BE2C (cell line): ENCODE data around the gene CHCHD3.

Experiments used
- DNase-seq: peaks from one replicate; pipeline ENCODE4 v3.0.0-alpha.2; 2020
- H3K27me3 ChIP-seq: fragments of 250-450 bp; sonication (Bioruptor Pico); 2 replicates; pipeline ENCODE4 v1.5.1; 2020; ENCODE audit warnings: mild to moderate bottlenecking
- H3K36me3 ChIP-seq: fragments of 250-450 bp; sonication (Bioruptor Pico); 2 replicates; pipeline ENCODE4 v1.5.1; 2020; ENCODE audit warnings: mild to moderate bottlenecking
- H3K4me1 ChIP-seq: fragments of 250-450 bp; sonication (Bioruptor Pico); 2 replicates; pipeline ENCODE4 v1.5.1; 2020
- H3K4me3 ChIP-seq: 2 replicates; pipeline ENCODE4 v1.5.1; 2011; ENCODE audit warnings: low read depth, low read length
- H3K9me3 ChIP-seq: fragments of 250-450 bp; sonication (Bioruptor Pico); 2 replicates; pipeline ENCODE4 v1.5.1; 2020
- TF ChIP-seq, protein P1 (sequence below): IDR thresholded peaks from 2 replicates; pipeline ENCODE4 v1.5.1; 2012; ENCODE audit warnings: mild to moderate bottlenecking, low read depth, low read length

Gene CHCHD3

DNA sequence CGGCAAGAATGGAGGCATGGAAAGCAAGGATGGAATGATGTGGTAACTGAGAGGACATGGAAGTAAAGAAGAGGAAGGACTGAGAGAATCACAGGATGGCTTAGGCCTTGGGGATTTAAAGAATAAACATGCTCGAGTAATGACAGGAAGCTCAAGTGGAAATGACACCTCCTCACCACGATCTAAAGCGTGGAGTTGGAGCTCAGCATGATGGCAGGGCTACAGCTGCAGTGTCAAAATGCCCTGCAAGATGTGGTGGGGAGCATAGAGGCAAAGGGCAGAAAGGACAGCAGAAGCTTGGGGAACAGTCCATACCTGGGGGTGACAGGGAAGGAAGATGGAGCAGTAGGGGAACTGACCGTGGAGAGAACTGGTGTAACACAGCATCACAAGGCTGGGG, 276.1 kb downstream of the CHCHD3 start:
- Histone ChIP-seq H3K27me3 (no peaks in the 10 kb centered on the region), H3K36me3 (no peaks in the 10 kb centered on the region), H3K9me3 (no peaks in the 10 kb centered on the region), H3K4me1 (peaks cover 6% of the 10 kb centered on the region; the same call in 1 of the 2 replicates), H3K4me3 (no peak overlapping the region)
- no peak for DNase-seq
- TF ChIP-seq, protein P1, sequence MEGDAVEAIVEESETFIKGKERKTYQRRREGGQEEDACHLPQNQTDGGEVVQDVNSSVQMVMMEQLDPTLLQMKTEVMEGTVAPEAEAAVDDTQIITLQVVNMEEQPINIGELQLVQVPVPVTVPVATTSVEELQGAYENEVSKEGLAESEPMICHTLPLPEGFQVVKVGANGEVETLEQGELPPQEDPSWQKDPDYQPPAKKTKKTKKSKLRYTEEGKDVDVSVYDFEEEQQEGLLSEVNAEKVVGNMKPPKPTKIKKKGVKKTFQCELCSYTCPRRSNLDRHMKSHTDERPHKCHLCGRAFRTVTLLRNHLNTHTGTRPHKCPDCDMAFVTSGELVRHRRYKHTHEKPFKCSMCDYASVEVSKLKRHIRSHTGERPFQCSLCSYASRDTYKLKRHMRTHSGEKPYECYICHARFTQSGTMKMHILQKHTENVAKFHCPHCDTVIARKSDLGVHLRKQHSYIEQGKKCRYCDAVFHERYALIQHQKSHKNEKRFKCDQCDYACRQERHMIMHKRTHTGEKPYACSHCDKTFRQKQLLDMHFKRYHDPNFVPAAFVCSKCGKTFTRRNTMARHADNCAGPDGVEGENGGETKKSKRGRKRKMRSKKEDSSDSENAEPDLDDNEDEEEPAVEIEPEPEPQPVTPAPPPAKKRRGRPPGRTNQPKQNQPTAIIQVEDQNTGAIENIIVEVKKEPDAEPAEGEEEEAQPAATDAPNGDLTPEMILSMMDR = no peak

DNA sequence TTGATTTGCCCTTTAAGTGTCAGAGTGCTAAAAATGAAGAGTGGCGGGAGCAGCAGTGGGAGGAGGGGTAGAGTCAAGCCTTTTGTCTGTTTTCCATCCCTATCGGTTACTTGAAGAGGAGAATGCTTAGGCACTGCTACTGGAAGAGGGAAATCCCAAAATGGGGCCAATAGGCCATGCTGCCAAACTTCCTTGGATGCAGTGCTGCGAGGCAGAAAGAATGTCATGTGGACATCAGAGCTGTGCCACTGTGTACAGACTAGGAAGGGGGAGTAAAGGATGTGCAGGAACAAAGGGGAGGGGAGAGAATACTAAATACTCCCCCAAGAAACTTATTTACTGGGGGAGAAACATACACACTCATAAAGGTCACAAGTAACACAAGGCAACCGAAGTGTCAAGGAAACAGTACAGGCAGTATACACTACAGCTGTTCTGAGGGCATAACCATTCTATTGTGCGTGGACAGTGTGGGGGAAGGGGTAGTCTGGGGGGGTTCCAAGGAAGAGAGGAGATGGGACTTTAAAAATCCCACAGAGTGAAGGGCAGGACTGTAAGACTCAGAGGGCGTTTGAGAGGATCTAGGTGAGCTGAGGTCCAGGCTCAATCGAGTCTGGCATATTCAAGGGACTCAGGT, 276.9 kb downstream of the CHCHD3 start:
- peaks cover 6% of the 10 kb centered on the region; the same call in 1 of the 2 replicates for H3K4me1 ChIP-seq
- no peaks in the 10 kb centered on the region for H3K9me3 ChIP-seq
- DNase-seq = no peak
- H3K4me3 ChIP-seq = no peak overlapping the region
- TF ChIP-seq, protein P1 = no peak
- H3K27me3 ChIP-seq = no peaks in the 10 kb centered on the region
- H3K36me3 ChIP-seq = no peaks in the 10 kb centered on the region

DNA sequence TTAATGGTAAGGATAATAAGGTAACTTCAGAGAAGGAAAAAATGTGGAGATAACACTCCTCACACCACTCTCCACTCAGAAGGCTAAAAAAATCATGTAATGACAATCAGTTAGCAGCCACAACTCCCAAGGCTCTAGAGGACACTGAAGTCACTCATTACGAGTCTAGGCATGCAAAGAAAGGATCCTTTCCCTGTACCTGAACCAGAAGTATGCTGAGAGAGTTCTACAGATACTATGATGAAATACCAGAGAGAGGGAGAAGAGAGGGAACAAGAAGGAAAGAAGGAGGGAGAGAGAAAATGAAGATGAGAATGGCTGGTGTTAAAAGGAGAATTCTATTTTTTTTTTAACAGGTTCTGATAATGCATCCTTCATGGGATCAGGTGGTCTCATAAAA, 281.4 kb downstream of the CHCHD3 start:
- Histone ChIP-seq H3K4me1 (peaks cover 18% of the 10 kb centered on the region), H3K36me3 (peaks cover 14% of the 10 kb centered on the region; the same call in 1 of the 2 replicates), H3K27me3 (no peaks in the 10 kb centered on the region), H3K9me3 (no peaks in the 10 kb centered on the region), H3K4me3 (no peak overlapping the region)
- no peak for DNase-seq
- TF ChIP-seq, protein P1 = no peak

DNA sequence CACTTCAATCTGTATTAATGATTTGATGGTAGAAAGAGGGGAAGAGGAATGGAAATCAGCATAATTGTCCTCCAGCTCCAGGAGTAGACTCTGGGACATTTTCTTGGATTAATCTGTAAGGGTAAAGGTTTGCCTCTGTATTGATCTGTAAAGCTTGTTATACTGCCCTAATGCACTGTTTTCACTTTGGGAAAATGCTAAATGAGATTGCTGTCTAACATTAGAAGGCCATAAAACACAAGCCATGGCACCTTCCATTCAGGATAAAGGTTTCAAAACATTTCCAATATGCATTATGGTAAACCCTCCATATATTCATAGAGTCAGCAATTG, 282.8 kb downstream of the CHCHD3 start:
- no peak for DNase-seq
- TF ChIP-seq, protein P1 = no peak
- Histone ChIP-seq H3K4me1 (peaks cover 18% of the 10 kb centered on the region), H3K4me3 (no peak overlapping the region), H3K9me3 (no peaks in the 10 kb centered on the region), H3K36me3 (peaks cover 20% of the 10 kb centered on the region), H3K27me3 (no peaks in the 10 kb centered on the region)

DNA sequence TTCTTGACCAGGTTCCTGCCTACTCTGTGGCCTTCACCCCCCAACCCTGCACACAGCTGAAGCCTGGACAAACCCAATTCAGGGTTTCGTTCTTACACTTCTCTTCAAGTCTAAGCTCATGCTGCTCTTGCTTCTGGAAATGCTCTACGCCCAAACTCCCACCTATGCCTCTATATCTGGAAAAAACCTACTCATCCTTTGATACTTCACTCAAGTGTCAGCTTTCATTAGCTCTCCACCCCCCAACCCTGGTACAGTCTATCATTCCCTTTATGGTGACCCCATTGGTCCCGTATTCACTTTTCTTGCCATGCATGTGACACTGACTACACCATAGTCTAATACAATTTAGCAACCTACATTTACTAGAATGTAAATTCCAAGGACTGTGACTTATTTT, 284.7 kb downstream of the CHCHD3 start:
- Histone ChIP-seq H3K4me3 (no peak overlapping the region), H3K36me3 (peaks cover 37% of the 10 kb centered on the region), H3K9me3 (no peaks in the 10 kb centered on the region), H3K4me1 (peaks cover 26% of the 10 kb centered on the region), H3K27me3 (no peaks in the 10 kb centered on the region)
- TF ChIP-seq, protein P1 = no peak
- no peak for DNase-seq

DNA sequence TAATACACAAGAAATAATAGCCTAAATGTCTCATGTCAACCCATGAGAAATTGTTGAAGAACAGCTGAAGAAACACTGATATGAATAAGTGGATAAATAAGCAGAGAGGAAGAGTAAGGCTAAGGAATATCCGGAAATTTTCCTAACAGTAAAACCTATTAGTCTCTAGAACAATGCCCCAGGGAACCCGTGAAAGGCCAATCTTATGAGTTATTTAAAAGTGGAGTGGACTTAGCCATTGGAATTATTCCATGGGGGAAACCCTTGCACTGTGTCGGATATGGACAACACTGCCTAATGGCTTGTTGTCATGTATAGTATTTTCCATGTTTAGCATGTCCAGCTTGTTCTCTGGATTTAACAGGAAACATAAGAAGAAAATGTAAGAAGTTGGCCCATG, 288.4 kb downstream of the CHCHD3 start:
- DNase-seq = no peak
- Histone ChIP-seq H3K27me3 (no peaks in the 10 kb centered on the region), H3K9me3 (no peaks in the 10 kb centered on the region), H3K4me1 (peaks cover 19% of the 10 kb centered on the region), H3K4me3 (no peak overlapping the region), H3K36me3 (peaks cover 61% of the 10 kb centered on the region)
- TF ChIP-seq, protein P1 = no peak
